ENCODE measurements around the gene PEX5L.

DNA sequence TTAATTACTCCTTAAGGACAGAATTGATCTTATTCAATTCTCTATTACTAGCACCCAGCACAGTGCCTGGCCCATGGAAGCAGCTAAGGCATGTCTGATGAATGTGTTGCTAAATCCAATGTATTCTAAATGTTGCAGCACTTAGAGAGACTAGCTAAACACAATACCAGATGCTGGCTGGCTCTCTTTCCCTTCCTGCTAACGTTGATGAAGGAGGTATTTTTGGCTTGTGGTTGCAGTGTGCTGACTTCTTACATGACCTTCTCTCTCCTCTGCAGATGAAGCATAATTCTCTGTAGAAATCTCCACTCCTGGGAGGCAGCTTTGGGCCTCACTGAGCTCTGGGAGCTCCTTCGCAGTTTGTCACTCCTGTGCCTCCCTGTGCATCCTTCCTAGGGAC is 183.6 kb downstream of the PEX5L start:
- TF ChIP-seq, protein P1, sequence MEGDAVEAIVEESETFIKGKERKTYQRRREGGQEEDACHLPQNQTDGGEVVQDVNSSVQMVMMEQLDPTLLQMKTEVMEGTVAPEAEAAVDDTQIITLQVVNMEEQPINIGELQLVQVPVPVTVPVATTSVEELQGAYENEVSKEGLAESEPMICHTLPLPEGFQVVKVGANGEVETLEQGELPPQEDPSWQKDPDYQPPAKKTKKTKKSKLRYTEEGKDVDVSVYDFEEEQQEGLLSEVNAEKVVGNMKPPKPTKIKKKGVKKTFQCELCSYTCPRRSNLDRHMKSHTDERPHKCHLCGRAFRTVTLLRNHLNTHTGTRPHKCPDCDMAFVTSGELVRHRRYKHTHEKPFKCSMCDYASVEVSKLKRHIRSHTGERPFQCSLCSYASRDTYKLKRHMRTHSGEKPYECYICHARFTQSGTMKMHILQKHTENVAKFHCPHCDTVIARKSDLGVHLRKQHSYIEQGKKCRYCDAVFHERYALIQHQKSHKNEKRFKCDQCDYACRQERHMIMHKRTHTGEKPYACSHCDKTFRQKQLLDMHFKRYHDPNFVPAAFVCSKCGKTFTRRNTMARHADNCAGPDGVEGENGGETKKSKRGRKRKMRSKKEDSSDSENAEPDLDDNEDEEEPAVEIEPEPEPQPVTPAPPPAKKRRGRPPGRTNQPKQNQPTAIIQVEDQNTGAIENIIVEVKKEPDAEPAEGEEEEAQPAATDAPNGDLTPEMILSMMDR (conservative IDR thresholded peaks at IDR 0.05; ENCODE audit: low read depth in 2 of 2): no peak
- TF ChIP-seq EZH2phosphoT487 (IDR thresholded peaks at IDR 0.05; ENCODE audit: unreplicated experiment) (no peak), EZH2 (IDR thresholded peaks at IDR 0.05; ENCODE audit: low read depth, unreplicated experiment) (no peak), POLR2AphosphoS5 (IDR thresholded peaks at IDR 0.05; ENCODE audit: low read depth) (no peak), REST (IDR thresholded peaks at IDR 0.05; ENCODE audit: unreplicated experiment) (no peak), STAT1 (IDR thresholded peaks at IDR 0.05; ENCODE audit: unreplicated experiment) (no peak), JUNB (IDR thresholded peaks at IDR 0.05; ENCODE audit: unreplicated experiment) (no peak), CREB1 (CRISPR knock-in tag; IDR thresholded peaks at IDR 0.05; ENCODE audit: low read depth) (no peak), ZNF114 (CRISPR knock-in tag; IDR thresholded peaks at IDR 0.05) (no peak)
- TF ChIP-seq, protein P2, sequence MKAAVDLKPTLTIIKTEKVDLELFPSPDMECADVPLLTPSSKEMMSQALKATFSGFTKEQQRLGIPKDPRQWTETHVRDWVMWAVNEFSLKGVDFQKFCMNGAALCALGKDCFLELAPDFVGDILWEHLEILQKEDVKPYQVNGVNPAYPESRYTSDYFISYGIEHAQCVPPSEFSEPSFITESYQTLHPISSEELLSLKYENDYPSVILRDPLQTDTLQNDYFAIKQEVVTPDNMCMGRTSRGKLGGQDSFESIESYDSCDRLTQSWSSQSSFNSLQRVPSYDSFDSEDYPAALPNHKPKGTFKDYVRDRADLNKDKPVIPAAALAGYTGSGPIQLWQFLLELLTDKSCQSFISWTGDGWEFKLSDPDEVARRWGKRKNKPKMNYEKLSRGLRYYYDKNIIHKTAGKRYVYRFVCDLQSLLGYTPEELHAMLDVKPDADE (IDR thresholded peaks at IDR 0.05): no peak
